Duodenal mucosa (tissue), 2 donors: ENCODE data around the gene EXOC7.

Source experiments
- H3K27ac ChIP-seq: one replicate; pipeline ENCODE4 v1.7.0; 2013; ENCODE audit warnings: low read depth, low read length
- H3K27me3 ChIP-seq, 2 donors: one replicate each; pipeline ENCODE4 v1.7.0; 2013; ENCODE audit warnings: low read length in 2 of 2, control low read depth in 1 of 2; ENCODE audit not compliant: insufficient read depth in 2 of 2, control insufficient read depth in 1 of 2
- H3K36me3 ChIP-seq, 2 donors: one replicate each; pipeline ENCODE4 v1.7.0; 2013; ENCODE audit warnings: low read length in 2 of 2, control low read depth in 1 of 2; ENCODE audit not compliant: insufficient read depth in 2 of 2, control insufficient read depth in 1 of 2
- H3K4me1 ChIP-seq, 2 donors: one replicate each; pipeline ENCODE4 v1.7.0; 2013; ENCODE audit warnings: low read length in 2 of 2, control low read depth in 1 of 2; ENCODE audit not compliant: insufficient read depth in 2 of 2, control insufficient read depth in 1 of 2
- H3K4me3 ChIP-seq, 2 donors: one replicate each; pipeline ENCODE4 v1.7.0; 2013; ENCODE audit warnings: low read length in 2 of 2, low read depth in 1 of 2
- H3K9ac ChIP-seq, 2 donors: one replicate each; pipeline ENCODE4 v1.7.0; 2013; ENCODE audit warnings: low read length in 2 of 2, low read depth in 1 of 2
- H3K9me3 ChIP-seq, 2 donors: one replicate each; pipeline ENCODE4 v1.7.0; 2013; ENCODE audit warnings: low read length in 2 of 2, control low read depth in 1 of 2; ENCODE audit not compliant: control insufficient read depth in 1 of 2

The EXOC7 gene

GRCh38 chr17:76131051-76131691 lies 27.6 kb upstream of the EXOC7 start:
- Histone ChIP-seq H3K9me3 (no peaks in the 10 kb centered on the region), H3K4me1 (no peaks in the 10 kb centered on the region), H3K9ac (no peak overlapping the region), H3K4me3 (no peak overlapping the region), H3K27me3 (peaks cover 0 to 4% of the 10 kb centered on the region in 2 donors), H3K36me3 (no peaks in the 10 kb centered on the region), H3K27ac (no peak overlapping the region)

GRCh38 chr17:76130473-76130872 lies 26.9 kb upstream of the EXOC7 start:
- Histone ChIP-seq H3K9me3 (no peaks in the 10 kb centered on the region), H3K36me3 (no peaks in the 10 kb centered on the region), H3K4me1 (no peaks in the 10 kb centered on the region), H3K4me3 (no peak overlapping the region), H3K9ac (no peak overlapping the region), H3K27me3 (peaks cover 0 to 3% of the 10 kb centered on the region in 2 donors), H3K27ac (no peak overlapping the region)

DNA sequence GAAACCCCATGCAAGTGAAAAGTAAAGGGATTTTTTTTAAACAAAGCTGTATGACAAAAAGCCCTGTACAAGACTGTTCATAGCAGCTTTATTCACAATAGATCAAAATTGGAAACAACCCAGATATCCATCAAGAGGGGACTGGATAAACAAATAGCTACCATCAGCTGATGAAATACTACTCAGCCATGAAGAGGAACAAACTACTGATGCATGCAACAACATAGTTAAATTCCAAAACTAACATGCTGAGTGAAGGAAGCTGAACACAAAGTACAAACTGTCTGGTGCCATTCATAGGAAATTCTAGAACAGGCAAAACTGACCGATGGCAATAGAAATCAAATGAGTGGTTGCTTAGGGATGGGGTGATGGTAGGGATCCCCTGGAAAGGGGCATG lies 22.3 kb upstream of the EXOC7 start:
- Histone ChIP-seq H3K9me3 (no peaks in the 10 kb centered on the region), H3K4me3 (no peak overlapping the region), H3K9ac (no peak overlapping the region), H3K27ac (no peak overlapping the region), H3K36me3 (no peaks in the 10 kb centered on the region), H3K27me3 (no peaks in the 10 kb centered on the region), H3K4me1 (no peaks in the 10 kb centered on the region)

- Histone ChIP-seq H3K9ac (no peak overlapping the region), H3K27me3 (no peaks in the 10 kb centered on the region), H3K9me3 (no peaks in the 10 kb centered on the region)
Measured at GRCh38 chr17:76125391-76125675, 21.7 kb upstream of the EXOC7 start.

GRCh38 chr17:76124582-76125390 lies 21.2 kb upstream of the EXOC7 start:
- H3K36me3 ChIP-seq, result no peaks in the 10 kb centered on the region
- H3K9ac ChIP-seq, result no peak overlapping the region
- no peaks in the 10 kb centered on the region for H3K27me3 ChIP-seq
- H3K4me3 ChIP-seq, result no peak overlapping the region
- H3K27ac ChIP-seq, result no peak overlapping the region
- no peaks in the 10 kb centered on the region for H3K9me3 ChIP-seq
- H3K4me1 ChIP-seq, result no peaks in the 10 kb centered on the region

More at GRCh38 chr17:76125391-76125675, 21.7 kb upstream of the EXOC7 start:
- Histone ChIP-seq H3K4me3 (no peak overlapping the region), H3K27ac (no peak overlapping the region), H3K4me1 (no peaks in the 10 kb centered on the region), H3K36me3 (no peaks in the 10 kb centered on the region)

DNA sequence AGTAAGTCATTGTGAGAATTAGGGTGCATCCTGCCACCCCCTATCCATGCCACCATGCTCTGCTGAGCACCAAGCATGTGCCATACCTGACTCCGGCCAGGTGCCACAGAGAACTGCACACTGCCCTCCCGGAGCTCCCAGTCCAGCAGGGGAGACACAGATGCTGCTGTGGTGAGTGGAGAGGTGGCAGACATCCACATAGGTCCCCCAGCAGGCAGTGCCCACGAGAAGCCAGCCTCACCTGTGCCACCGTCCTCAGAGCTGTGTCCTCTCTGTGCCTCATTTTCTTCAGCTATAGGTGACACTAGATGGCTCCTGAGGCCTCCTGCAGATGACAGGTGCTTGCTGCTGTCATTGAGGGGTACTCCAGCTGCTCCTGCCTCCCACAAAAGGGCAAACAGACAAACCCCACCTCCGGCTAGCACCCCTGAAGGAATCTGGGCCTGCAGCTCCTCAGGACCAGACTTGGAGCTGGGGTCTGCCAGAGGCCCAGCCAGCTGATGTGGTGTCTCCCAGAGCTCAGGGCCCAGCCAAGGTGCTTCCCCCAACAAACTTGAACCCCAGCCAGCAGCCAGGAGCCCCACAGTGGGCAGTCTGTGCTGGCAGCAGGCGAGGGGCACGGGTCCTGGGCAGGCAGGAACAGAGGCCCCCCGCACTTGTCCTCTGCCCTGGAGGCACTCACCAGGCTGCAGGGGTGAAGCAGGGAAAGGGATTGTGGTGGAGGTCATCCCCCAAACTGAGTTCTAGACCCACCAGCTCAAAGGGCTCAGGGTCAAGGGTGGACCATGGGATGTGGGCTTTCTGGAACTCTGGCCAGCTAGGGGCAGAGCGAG lies 20.4 kb upstream of the EXOC7 start:
- Histone ChIP-seq H3K9me3 (no peaks in the 10 kb centered on the region), H3K27ac (no peak overlapping the region), H3K4me1 (no peaks in the 10 kb centered on the region), H3K9ac (no peak overlapping the region), H3K4me3 (no peak overlapping the region), H3K27me3 (no peaks in the 10 kb centered on the region), H3K36me3 (no peaks in the 10 kb centered on the region)

DNA sequence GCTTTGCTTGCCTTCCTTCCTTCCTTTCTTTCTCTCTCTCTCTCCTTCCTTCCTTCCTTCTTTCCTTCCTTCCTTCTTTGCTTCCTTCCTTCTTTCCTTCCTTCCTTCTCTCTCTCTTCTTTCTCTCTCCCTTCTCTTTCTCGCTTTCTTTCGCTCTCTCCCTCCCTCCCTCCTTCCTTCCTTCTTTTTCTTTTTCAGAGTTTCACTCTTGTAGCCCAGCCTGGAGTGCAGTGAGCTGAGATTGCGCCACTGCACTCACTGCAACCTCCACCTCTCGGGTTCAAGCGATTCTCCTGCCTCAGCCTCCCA lies 19.6 kb upstream of the EXOC7 start:
- Histone ChIP-seq H3K9me3 (no peaks in the 10 kb centered on the region), H3K4me3 (no peak overlapping the region), H3K27ac (no peak overlapping the region), H3K27me3 (no peaks in the 10 kb centered on the region), H3K4me1 (no peaks in the 10 kb centered on the region), H3K36me3 (no peaks in the 10 kb centered on the region), H3K9ac (no peak overlapping the region)

DNA sequence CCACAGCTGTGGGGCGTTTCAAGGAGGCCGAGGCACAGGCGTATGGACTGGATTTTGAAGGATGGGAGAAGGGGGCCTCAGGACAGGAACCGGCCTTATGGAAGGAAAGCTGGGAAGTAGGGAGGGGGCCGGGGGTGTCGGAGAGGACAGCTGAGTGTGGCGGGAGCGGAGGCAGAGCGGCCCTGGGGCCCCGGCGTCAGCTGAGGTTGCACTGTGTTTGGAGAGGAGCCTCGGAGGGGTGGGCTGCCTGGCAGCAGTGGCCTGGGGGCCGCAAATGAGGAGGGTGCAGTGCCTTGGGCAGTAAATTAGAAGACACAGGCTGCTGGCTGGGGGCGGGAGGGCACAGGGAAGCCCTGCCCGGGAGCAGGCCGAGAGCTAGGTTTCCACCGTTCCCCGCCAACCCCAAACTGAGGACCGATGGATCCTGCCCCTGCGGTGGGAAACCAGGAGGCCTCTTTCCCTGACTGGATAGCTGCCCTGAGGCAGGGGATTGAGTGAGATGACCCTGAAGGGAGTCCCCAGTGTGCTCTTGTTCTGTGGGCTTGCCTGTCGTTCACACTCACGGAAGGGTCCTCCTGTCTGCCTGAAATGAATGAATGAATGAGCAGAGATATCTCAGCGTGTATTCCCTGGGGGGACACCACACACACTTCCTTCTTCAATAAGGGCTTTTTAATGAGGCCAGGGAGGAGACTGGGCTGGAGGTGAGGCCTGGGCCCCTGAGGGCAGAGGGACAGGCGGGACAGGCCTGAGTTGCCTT lies 19.0 kb upstream of the EXOC7 start:
- Histone ChIP-seq H3K4me1 (no peaks in the 10 kb centered on the region), H3K27me3 (no peaks in the 10 kb centered on the region), H3K9ac (no peak overlapping the region), H3K27ac (no peak overlapping the region), H3K9me3 (no peaks in the 10 kb centered on the region), H3K36me3 (no peaks in the 10 kb centered on the region), H3K4me3 (no peak overlapping the region)

- peak overlapping the region; percentile 34 to 48 for H3K4me3 ChIP-seq
- H3K27ac ChIP-seq, result no peak overlapping the region
- H3K27me3 ChIP-seq, result no peaks in the 10 kb centered on the region
- H3K36me3 ChIP-seq, result no peaks in the 10 kb centered on the region
- no peaks in the 10 kb centered on the region for H3K4me1 ChIP-seq
- no peak overlapping the region for H3K9ac ChIP-seq
- no peaks in the 10 kb centered on the region for H3K9me3 ChIP-seq
Measured at GRCh38 chr17:76121932-76122430, 18.4 kb upstream of the EXOC7 start.

GRCh38 chr17:76120658-76121008 lies 17.0 kb upstream of the EXOC7 start:
- Histone ChIP-seq H3K4me1 (no peaks in the 10 kb centered on the region), H3K36me3 (no peaks in the 10 kb centered on the region), H3K27ac (no peak overlapping the region), H3K9ac (no peak overlapping the region), H3K27me3 (no peaks in the 10 kb centered on the region), H3K9me3 (no peaks in the 10 kb centered on the region), H3K4me3 (no peak overlapping the region)
